Stimulated activated CD4-positive, alpha-beta T cell treated with anti-CD3 and anti-CD28 coated beads, Interleukin-1b, Interleukin-23, amount 100 ng/mL, for 24 hours (primary cell): ENCODE data around the gene RBM19.
A peak's percentile ranks its signal among the peaks of the same experiment; 100 is the strongest.

Experiments
- DNase-seq, 4 experiments: peaks; one replicate each; pipeline ENCODE4 v3.0.0-alpha.2; 2020; ENCODE audit warnings: low read depth in 4 of 4, low spot score in 1 of 4

Gene RBM19

DNA sequence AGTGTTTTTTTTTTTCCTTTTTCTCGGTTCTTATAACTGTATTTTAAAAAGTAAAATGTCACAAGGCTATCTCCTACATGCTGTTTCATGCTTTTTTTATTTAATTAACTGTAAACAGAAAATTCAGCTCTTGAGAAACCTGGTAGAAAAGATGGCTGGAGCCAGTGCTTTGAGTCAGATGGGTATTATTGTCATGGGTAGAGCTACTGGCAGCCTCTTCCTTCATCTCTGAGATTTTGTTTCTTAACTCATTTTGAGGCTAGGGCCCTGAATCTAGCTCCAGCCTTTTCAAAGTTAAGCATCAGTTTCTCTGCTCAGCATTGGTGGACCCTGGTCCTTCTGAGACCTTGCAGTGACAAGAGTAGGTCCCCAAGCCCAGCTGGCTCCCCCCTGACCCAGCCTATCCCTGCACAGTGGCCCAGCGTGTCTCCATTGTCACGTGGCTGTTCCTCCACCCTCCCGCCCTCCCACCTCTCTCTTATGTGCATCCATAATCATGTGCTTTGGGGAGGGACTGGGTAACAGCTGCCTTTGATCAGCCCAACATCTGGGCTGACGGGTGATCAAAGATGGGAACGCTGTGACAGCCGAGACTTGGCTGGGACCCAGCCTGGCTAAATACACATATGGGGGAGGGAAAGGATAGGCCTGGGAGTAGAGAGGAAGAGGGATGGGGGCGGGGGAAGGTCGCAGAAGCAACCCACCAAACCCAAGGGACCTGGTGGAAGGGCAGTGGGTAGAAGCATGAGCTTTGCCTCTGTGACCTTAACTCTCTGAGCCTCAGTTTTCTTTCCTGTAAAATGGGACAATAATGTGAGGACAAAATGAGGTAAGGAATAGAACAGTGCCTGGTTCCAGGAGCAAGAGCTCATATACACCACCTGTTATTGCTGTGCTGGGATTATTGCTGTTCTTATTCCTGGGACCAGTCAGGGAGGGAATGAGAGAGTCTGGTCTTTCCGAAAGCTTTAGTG lies 24.4 kb upstream of the RBM19 start:
- no peak for DNase-seq

DNA sequence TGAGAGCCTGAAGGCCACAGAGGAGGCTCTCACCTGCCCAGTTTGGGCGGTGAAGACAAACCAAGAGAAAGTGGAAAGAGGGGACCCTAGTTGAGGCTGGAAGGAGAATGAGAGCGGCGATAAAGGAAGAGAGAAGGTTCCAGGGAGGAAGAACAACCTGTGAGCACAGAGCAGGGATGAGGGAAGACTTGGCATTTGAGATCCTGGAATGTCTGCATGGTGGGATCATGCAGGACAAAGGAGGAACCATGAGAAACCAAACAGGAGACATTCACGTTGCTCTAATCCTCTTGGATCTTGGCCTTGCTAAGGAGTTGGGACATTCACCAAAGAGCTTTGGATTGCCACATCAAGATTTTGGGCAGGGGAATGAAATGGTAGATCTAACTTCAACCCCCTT lies 22.9 kb upstream of the RBM19 start:
- DNase-seq: no peak

DNA sequence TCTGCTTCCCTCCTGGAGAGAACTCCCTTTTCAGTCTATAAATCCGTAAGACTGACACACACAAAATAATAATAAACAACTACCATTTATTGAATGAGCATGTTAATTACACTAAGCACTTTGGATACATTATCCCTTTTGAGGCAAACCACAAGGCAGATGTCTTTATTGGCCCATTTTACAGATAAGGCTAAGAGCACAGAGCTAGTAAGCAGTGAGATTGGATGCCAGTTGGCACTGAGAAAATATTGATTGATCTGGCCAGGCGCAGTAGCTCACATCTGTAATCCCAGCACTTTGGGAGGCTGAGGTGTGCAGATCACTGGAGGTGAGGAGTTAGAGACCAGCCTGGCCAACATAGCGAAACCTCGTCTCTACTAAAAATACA lies 21.9 kb upstream of the RBM19 start:
- DNase-seq: no peak

DNA sequence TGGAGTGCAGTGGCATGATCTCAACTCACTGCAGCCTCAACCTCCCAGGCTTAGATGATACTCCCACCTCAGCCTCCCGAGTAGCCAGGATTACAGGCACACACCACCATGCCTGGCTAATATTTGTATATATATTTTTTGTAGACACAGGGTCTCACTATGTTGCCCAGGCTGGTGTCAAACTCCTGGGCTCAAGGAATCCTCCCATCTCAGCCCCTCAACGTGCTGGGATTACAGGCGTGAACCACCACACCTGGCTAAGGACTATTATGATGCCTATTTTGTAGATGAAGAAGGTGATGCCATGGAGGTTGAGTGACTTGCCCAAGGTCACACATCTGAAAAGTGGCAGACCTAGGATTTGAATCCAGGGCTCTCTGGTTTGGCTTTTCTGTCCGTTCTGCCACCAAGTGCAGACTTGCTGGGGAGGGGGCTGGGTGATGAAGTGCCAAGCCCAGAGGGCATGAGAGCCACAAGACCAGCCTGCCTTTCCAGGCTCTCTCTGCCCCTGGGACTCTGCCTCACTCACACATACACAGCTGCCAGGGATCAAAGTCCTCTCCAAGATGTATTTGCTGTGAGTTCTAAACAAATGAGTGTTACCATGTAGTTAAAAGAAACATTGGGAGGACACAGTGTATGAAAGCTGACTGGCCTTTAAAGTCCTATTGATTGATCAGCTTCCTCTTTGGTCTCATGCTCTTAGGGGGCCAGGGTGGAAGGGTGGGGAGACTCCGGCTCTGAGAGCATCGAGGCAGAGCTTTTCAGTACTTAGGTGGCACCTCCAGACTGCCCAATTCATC lies 21.3 kb upstream of the RBM19 start:
- DNase-seq: no peak

DNA sequence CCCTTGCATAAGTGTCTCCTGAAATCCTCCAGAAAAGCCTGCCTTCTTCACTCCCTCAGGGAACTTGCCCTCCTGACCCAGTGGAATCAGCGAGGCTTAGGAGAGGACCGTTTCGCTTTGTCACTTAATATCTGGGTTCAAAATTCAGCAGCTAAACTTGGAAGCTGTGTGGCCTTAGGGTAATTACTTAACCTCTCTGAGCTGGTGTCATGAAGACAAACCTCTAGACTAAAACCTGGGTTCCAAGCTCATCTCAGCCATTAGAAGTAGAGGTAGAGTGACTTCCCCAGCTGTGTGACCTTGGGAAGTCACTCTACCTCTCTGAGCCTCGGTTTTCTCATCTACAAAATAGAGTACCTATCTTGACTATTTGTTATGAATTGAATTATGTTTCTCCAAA lies 18.3 kb upstream of the RBM19 start:
- no peak for DNase-seq

DNA sequence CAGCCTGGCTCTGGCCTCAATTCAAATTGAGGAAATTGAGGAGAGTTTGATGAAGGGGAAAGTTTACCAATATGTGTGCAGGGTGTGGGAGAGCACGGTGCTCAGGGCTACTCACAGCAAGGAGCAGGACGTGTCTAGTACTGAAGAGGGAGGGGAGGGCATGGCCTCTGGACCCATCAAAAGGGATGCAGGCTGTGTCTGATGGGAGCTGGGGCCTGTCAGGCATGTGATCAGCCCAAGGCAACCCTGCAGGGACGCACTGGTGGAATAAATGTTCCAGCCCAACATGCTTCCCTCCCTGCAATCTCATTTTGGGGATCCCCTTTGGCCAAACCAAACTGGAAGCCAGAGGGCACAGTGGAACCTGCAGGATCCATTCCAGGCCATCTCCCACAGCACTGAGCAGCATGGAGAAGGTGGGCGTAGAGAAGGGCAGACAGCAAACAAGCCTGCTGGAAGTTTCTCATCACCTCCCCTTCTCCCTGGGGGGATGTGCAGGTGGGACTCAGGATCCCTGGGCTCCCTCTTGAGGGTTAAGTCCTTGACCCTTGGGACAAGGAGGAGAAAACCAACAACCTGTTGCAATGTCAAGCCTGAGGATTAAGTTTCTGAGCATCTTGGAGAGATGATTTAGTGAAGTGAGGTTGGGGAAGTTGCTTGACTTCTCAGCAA lies 17.8 kb upstream of the RBM19 start:
- DNase-seq: no peak

- no peak for DNase-seq
These were observed 17.1 kb upstream of the RBM19 start for GRCh38 chr12:113983265-113983664.

DNA sequence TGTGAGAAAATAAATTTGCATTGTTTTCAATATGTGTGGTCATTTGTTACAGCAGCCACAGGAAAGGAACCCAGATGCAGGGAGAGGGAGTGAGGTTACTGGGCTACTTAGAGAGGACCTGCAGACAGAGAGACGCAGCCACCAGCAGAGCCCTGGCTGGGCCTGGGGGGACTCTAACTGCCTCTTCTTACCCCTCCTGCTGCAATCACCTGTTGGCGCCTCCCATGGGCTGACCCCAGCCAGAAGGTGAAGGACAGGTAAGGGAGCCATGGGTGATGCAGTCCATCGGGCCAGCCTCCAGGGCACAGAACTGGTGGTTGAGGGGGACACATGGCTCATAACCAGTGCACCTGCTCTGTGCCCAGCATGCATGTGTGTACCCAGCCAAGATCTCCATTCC lies 15.8 kb upstream of the RBM19 start:
- DNase-seq: no peak

GRCh38 chr12:113980537-113981337 lies 14.6 kb upstream of the RBM19 start:
- peak in 1 of 4 experiments; percentile 25 for DNase-seq

GRCh38 chr12:113980054-113980453 lies 13.9 kb upstream of the RBM19 start:
- no peak for DNase-seq

DNA sequence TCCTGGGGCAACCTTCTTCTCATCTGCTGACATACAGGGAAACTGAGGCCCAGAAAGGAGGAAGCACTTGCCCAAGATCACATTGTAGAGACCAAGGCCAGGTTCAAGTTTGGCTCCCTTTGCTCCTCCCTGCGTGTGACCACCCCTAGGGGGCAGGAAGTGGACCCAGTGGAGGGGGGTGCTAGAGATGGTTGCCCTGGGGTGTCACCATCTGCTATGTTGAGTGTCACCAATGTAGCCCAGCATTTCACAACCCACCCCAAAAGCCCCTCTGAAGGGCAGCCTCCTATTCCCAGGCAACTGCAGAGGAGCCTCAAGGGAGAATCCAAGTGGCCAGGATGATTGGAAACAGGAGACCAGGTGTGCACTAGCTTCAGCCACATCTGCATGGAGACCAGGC lies 12.0 kb upstream of the RBM19 start:
- no peak for DNase-seq

- no peak for DNase-seq
These were observed 7.9 kb upstream of the RBM19 start for GRCh38 chr12:113974006-113974405.

- no peak for DNase-seq
These were observed 7.2 kb upstream of the RBM19 start for GRCh38 chr12:113973109-113973904.

DNA sequence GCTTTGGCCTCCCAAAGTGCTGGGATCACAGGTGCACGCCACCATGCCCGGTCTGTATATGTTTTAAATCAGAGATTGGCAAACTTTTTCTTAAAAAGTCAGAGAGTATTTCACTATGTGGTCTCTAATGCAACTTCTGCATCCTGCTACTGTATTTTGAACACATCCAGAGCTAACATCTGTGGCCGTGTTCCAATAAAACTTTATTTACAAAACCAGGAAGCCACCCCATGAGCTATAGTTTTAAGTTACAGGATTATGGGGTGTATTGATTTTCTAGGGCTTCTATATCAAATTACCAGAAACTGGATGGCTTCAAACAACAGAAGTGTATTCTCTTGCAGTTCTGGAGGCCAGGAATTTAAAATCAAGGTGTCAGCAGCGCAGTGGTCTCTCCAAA lies 5.3 kb upstream of the RBM19 start:
- no peak for DNase-seq

- no peak for DNase-seq
These were observed 4.1 kb upstream of the RBM19 start for GRCh38 chr12:113970211-113970610.

GRCh38 chr12:113967368-113967767 lies 1.2 kb upstream of the RBM19 start:
- no peak for DNase-seq

DNA sequence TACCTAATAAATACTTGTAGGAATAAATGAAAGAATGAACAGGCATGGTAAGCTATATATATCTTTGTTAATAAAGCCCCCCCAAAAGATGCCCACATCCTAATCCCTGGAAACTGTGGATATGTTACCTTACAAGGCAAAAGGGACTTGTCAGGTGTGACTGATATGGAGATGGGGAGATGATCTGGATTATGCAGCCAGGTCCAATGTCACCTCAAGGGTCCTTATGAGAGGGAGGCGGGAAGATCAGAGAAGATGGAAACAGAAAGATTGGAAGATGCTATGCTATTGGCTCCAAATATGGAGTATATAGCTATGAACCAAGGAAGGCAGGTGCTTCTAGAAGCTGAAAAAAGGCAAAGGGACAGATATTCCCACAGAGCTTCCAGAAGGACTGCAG lies 3.4 kb downstream of the RBM19 start:
- DNase-seq: no peak

DNA sequence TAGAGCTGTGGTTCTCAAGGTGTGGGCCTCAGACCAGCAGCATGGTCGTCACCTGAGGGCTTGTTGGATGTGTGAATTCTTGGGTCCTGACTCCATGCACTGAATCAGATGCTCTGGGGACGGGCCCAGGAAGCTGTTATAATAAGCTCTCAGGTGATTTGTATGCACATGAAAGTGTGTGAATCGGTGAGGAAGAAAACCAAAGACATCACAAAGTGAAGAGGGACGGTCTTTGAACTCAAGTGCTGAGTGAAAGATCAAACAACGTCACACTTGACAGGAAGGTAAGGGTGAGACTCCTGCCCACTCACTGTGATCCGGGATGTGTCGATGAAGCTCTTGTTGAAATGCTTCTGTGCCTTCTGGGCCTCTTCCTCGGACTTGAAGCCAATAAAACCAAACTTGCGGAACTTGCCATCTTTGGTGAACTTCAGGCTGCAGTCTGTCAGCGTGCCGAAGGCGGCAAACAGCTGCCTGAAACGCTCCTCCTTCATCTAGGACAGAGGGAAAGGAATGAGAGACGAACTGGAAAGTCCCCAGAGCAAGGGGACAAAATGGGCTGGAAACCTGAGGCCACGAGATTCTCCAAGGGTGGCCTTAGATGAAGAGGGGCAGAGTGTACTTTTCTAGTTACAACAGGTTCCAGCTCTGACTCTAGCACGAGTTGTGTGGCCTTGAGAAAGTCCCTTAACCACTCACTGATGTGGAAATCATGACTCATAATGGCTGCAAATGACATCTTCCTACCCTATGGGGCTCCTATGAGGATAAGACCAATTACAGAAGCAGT lies 4.0 kb downstream of the RBM19 start:
- peak in 3 of 4 experiments; percentile 21 to 39 (median 35) for DNase-seq

DNA sequence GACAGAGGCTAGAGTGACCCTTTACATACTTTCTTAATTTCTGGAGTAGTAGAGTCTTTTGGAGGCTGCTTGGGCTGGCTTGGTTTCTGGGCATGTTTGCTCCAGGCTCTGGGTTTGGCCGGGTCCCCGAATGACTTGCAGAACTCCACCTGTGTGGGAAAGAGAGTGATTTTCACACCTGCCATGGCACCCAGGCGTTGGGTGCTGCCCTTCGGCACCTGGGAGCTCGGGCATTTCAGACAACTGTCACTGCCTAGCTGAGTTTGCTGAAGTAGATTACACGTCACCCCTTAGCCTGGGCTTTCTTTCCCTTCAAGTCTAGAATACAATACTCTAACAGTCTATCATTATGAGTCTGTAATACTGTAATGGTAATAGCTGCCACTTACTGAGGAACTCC lies 6.1 kb downstream of the RBM19 start:
- DNase-seq: no peak
